ENCODE results near the gene RILP.

GRCh38 chr17:1647802-1648171 lies 1.9 kb downstream of the RILP start:
- no peak for TF ChIP-seq POLR2A (IDR thresholded peaks at IDR 0.05)
- TF ChIP-seq, protein P1, sequence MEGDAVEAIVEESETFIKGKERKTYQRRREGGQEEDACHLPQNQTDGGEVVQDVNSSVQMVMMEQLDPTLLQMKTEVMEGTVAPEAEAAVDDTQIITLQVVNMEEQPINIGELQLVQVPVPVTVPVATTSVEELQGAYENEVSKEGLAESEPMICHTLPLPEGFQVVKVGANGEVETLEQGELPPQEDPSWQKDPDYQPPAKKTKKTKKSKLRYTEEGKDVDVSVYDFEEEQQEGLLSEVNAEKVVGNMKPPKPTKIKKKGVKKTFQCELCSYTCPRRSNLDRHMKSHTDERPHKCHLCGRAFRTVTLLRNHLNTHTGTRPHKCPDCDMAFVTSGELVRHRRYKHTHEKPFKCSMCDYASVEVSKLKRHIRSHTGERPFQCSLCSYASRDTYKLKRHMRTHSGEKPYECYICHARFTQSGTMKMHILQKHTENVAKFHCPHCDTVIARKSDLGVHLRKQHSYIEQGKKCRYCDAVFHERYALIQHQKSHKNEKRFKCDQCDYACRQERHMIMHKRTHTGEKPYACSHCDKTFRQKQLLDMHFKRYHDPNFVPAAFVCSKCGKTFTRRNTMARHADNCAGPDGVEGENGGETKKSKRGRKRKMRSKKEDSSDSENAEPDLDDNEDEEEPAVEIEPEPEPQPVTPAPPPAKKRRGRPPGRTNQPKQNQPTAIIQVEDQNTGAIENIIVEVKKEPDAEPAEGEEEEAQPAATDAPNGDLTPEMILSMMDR (IDR thresholded peaks at IDR 0.05) = no peak
- TF ChIP-seq EP300 (IDR thresholded peaks at IDR 0.05) = no peak

All from tibial nerve (tissue), 4 donors.